PC-3 (cell line): ENCODE data around the gene IQCB1. TPM values are rescaled to one million over a fixed set of nuclear protein-coding genes. Genes with fewer than 3 reads are reported as not detected.

ENCODE experiments used
- ATAC-seq: fragments of 200-7000 bp; cut with Tn5 transposase; 2 replicates; pipeline ENCODE4 v1.9.1; 2020; ENCODE audit warnings: mild to moderate bottlenecking, moderate library complexity
- BruUV-seq: library from RNA; stranded (reverse); fragments of 400-500 nt; replicated peaks from 2 replicates; lab custom pipeline; 2021; lab: Mats Ljungman, UMichigan
- CTCF ChIA-PET: fragments of 300-600 bp; sonication (Branson Sonifier 250); formaldehyde crosslinking; loops from one replicate; lab custom pipeline; 2022; ENCODE audit warnings: antibody characterized with exemption; lab: Charles Lee
- POLR2A ChIA-PET: fragments of 300-600 bp; sonication (Branson Sonifier 250); formaldehyde crosslinking; loops from one replicate; lab custom pipeline; 2022; ENCODE audit warnings: antibody characterized with exemption; ENCODE audit not compliant: unreplicated experiment; lab: Charles Lee
- DNase-seq: peaks from one replicate; pipeline ENCODE4 v3.0.0-alpha.2; 2015
- H2AFZ ChIP-seq: fragments of 300-600 bp; sonication (generic); 2 replicates; pipeline ENCODE4 v1.6.0; 2016; ENCODE audit warnings: antibody characterized with exemption, low read length
- H3F3A ChIP-seq: fragments of 300-600 bp; sonication (generic); one replicate; pipeline ENCODE4 v1.6.0; 2017; ENCODE audit warnings: antibody characterized with exemption, low read length, control low read depth, mild to moderate bottlenecking; ENCODE audit not compliant: unreplicated experiment
- H3K27ac ChIP-seq: fragments of 300-600 bp; sonication (generic); 2 replicates; pipeline ENCODE4 v1.5.1; 2016; ENCODE audit warnings: mild to moderate bottlenecking, low read length
- H3K27me3 ChIP-seq: fragments of 300-600 bp; sonication (generic); 2 replicates; pipeline ENCODE4 v1.6.1; 2016; ENCODE audit warnings: low read length, mixed read lengths
- H3K36me3 ChIP-seq: fragments of 300-600 bp; sonication (generic); 2 replicates; pipeline ENCODE4 v1.6.1; 2016; ENCODE audit warnings: low read depth, mixed run types, low read length, mixed read lengths
- H3K4me1 ChIP-seq: fragments of 300-600 bp; sonication (generic); 2 replicates; pipeline ENCODE4 v1.5.1; 2016; ENCODE audit warnings: low read length; ENCODE audit not compliant: insufficient read depth
- H3K4me2 ChIP-seq: fragments of 300-600 bp; sonication (generic); 2 replicates; pipeline ENCODE4 v1.6.0; 2016; ENCODE audit warnings: low read length
- H3K4me3 ChIP-seq: fragments of 300-600 bp; sonication (generic); 2 replicates; pipeline ENCODE4 v1.5.1; 2016; ENCODE audit warnings: mild to moderate bottlenecking, low read length, mixed read lengths
- H3K79me2 ChIP-seq: fragments of 300-600 bp; sonication (generic); 2 replicates; pipeline ENCODE4 v1.6.1; 2017; ENCODE audit warnings: low read length, mixed read lengths
- H3K9ac ChIP-seq: fragments of 300-600 bp; sonication (generic); 2 replicates; pipeline ENCODE4 v1.6.0; 2016; ENCODE audit warnings: mild to moderate bottlenecking, low read length
- H3K9me2 ChIP-seq: fragments of 300-600 bp; sonication (generic); replicated peaks from 2 replicates; pipeline ENCODE4 v1.6.1; 2016; ENCODE audit warnings: mixed run types, low read length, mixed read lengths
- H3K9me3 ChIP-seq: fragments of 300-600 bp; sonication (generic); 2 replicates; pipeline ENCODE4 v1.6.1; 2016; ENCODE audit warnings: low read length, mixed read lengths
- H4K20me1 ChIP-seq: fragments of 300-600 bp; sonication (generic); 2 replicates; pipeline ENCODE4 v1.6.1; 2016; ENCODE audit warnings: low read length, mixed read lengths
- EZH2 ChIP-seq: fragments of 300-600 bp; sonication (generic); IDR thresholded peaks from one replicate; pipeline ENCODE4 v1.6.1; 2017; ENCODE audit warnings: antibody characterized with exemption, mild to moderate bottlenecking, low read length; ENCODE audit not compliant: unreplicated experiment
- EZH2phosphoT487 ChIP-seq: fragments of 300-600 bp; sonication (generic); IDR thresholded peaks from 2 replicates; pipeline ENCODE4 v1.6.1; 2018; ENCODE audit warnings: mild to moderate bottlenecking, antibody characterized with exemption, low read length, borderline replicate concordance
- intact Hi-C: fragments of 100-400 bp; cut with micrococcal nuclease; formaldehyde crosslinking; loops from 2 replicates; pipeline ENCODE4 v1.9.0; 2023
- total RNA-seq: library from RNA; depleted of rRNA; stranded (reverse); fragments of >200 nt; gene quantifications from 2 replicates; pipeline ENCODE4 v1.2.3, GENCODE V29; 2014
- TF ChIP-seq, protein P1 (sequence below): fragments of 300-600 bp; sonication (generic); conservative IDR thresholded peaks from 2 replicates; pipeline ENCODE4 v1.5.1; 2017; ENCODE audit warnings: antibody characterized with exemption, low read depth, mild to moderate bottlenecking, low read length

IQCB1 gene
- total RNA-seq, 1 experiment from 2014 or later: 29.3 TPM

DNA sequence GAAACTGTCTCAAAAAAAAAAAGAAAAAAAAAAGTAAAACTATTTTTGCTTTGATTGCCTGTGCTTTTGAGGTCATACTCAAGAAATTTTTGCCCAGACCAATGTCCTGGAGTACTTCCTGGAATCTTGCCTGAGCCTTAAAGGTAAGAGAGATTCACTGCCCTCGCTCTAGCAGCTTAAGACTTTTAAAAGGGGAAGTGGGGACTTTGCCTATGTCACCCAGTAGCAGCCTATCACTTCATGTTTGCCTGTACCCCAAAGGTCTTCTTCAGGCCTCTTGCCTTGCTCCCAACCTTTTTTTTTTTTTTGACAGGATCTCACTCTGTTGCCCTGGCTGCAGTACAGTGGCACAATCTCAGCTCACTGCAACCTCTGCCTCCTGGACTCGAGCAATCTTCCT, 66.4 kb downstream of the IQCB1 start:
- DNase-seq (no peak), ATAC-seq (no peak)
- no peaks in the 10 kb centered on the region for H3K4me1 ChIP-seq
- H3K4me2 ChIP-seq: no peak overlapping the region
- POLR2A ChIA-PET: no interaction called here
- no peaks in the 10 kb centered on the region for H3K9me3 ChIP-seq
- intact Hi-C loops: no loop called here
- TF ChIP-seq EZH2: no peak
- no peak for TF ChIP-seq EZH2phosphoT487
- TF ChIP-seq, protein P1, sequence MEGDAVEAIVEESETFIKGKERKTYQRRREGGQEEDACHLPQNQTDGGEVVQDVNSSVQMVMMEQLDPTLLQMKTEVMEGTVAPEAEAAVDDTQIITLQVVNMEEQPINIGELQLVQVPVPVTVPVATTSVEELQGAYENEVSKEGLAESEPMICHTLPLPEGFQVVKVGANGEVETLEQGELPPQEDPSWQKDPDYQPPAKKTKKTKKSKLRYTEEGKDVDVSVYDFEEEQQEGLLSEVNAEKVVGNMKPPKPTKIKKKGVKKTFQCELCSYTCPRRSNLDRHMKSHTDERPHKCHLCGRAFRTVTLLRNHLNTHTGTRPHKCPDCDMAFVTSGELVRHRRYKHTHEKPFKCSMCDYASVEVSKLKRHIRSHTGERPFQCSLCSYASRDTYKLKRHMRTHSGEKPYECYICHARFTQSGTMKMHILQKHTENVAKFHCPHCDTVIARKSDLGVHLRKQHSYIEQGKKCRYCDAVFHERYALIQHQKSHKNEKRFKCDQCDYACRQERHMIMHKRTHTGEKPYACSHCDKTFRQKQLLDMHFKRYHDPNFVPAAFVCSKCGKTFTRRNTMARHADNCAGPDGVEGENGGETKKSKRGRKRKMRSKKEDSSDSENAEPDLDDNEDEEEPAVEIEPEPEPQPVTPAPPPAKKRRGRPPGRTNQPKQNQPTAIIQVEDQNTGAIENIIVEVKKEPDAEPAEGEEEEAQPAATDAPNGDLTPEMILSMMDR: no peak
- no peak overlapping the region for H3K4me3 ChIP-seq
- CTCF ChIA-PET: no interaction called here
- no peaks in the 10 kb centered on the region for H4K20me1 ChIP-seq
- H3K27ac ChIP-seq: no peak overlapping the region
- no peak overlapping the region for H2AFZ ChIP-seq
- peaks cover 28% of the 10 kb centered on the region; the same call in 1 of the 2 replicates for H3K36me3 ChIP-seq
- H3K27me3 ChIP-seq: no peaks in the 10 kb centered on the region
- H3K9ac ChIP-seq: no peak overlapping the region
- H3K79me2 ChIP-seq: no peaks in the 10 kb centered on the region
- H3F3A ChIP-seq: no peaks in the 10 kb centered on the region
- no peaks in the 10 kb centered on the region for H3K9me2 ChIP-seq
- no TSS peak for BruUV-seq

- Histone ChIP-seq H2AFZ (no peak overlapping the region), H3K4me3 (no peak overlapping the region), H3K79me2 (no peaks in the 10 kb centered on the region), H3K4me1 (no peaks in the 10 kb centered on the region), H3K36me3 (no peaks in the 10 kb centered on the region), H3K4me2 (no peak overlapping the region), H4K20me1 (no peaks in the 10 kb centered on the region), H3K27me3 (no peaks in the 10 kb centered on the region), H3K9me2 (no peaks in the 10 kb centered on the region), H3F3A (no peaks in the 10 kb centered on the region), H3K27ac (no peak overlapping the region), H3K9ac (no peak overlapping the region), H3K9me3 (no peaks in the 10 kb centered on the region)
- no TSS peak for BruUV-seq
- no peak for ATAC-seq
- TF ChIP-seq, protein P1: no peak
- TF ChIP-seq EZH2phosphoT487: no peak
- TF ChIP-seq EZH2: no peak
- ChIA-PET POLR2A (no interaction called here), CTCF (no interaction called here)
- intact Hi-C loops: no loop called here
- DNase-seq: no peak
Observed at GRCh38 chr3:121759541-121760202, 75.2 kb downstream of the IQCB1 start.

DNA sequence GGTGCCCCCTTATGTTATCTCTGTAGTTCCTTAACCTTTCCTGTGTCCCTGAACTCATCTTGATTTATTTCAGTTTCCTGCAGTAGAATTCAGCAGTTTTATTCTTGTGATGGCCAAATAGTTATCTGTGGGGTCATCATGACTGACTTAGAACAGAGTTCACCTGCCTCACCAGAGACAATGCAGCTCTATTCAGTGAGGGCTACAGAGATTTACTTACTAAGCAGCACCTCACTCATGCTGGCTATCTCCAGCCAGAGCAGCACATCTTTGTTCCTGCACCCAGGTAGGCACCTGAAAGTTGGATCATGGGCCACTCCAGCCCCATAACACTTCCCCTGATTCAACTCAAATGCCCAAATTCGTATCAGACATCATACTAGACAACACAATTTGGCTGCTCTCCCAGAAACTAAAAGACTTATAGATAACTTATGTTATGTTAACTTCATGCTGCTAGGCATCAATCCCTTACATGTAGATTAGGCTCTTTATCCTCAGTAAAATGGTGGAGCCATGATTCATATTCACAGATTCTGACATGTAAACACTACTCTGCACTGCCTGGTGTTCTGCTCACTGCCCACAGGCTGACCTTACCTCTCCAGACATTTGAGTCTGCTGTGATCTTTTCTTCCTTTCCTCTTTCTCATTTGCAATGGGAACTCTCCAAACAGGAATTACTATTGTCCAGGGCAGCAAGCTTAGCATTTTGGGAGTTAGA, 76.0 kb downstream of the IQCB1 start:
- Histone ChIP-seq H3K79me2 (no peaks in the 10 kb centered on the region), H4K20me1 (no peaks in the 10 kb centered on the region), H3K4me2 (no peak overlapping the region), H3K9ac (no peak overlapping the region), H3K9me2 (no peaks in the 10 kb centered on the region), H3K27ac (no peak overlapping the region), H3K36me3 (no peaks in the 10 kb centered on the region), H3K27me3 (no peaks in the 10 kb centered on the region), H3F3A (no peaks in the 10 kb centered on the region), H2AFZ (no peak overlapping the region), H3K4me3 (no peak overlapping the region), H3K9me3 (no peaks in the 10 kb centered on the region), H3K4me1 (no peaks in the 10 kb centered on the region)
- POLR2A ChIA-PET: no interaction called here
- ATAC-seq (no peak), DNase-seq (no peak)
- TF ChIP-seq EZH2phosphoT487: no peak
- TF ChIP-seq, protein P1: no peak
- no peak for TF ChIP-seq EZH2
- intact Hi-C loops: no loop called here
- BruUV-seq: no TSS peak
- CTCF ChIA-PET: no interaction called here
